IMR-90 (cell line): Measurements from ENCODE around the gene NHP2. TPM values are rescaled to one million over a fixed set of nuclear protein-coding genes. Genes with fewer than 3 reads are reported as not detected.

ENCODE experiments used
- ATAC-seq: fragments of 200-7000 bp; cut with Tn5 transposase; 2 replicates; pipeline ENCODE4 v1.9.1; 2020; ENCODE audit warnings: low read depth, mild to moderate bottlenecking, moderate library complexity
- BruUV-seq: library from RNA; stranded (reverse); fragments of 400-500 nt; replicated peaks from 2 replicates; lab custom pipeline; 2021; lab: Mats Ljungman, UMichigan
- CTCF ChIA-PET: fragments of 300-600 bp; formaldehyde crosslinking; extraction: SDS; loops from one replicate; lab custom pipeline; 2021; ENCODE audit warnings: antibody characterized with exemption; lab: Yijun Ruan, JAX
- POLR2A ChIA-PET: fragments of 300-600 bp; sonication (Branson Sonifier 250); formaldehyde crosslinking; loops from one replicate; lab custom pipeline; 2022; ENCODE audit warnings: antibody characterized with exemption; ENCODE audit not compliant: unreplicated experiment; lab: Charles Lee
- DNase-seq: peaks from one replicate; pipeline ENCODE4 v3.0.0; 2013
- H2AFZ ChIP-seq: replicated peaks from 2 replicates; pipeline ENCODE3; 2013; ENCODE audit warnings: low read length, mild to moderate bottlenecking; ENCODE audit not compliant: poor library complexity
- H2AK5ac ChIP-seq: 2 replicates; pipeline ENCODE4 v1.6.1; 2013; ENCODE audit warnings: low read depth, low read length, inconsistent platforms
- H2AK9ac ChIP-seq: replicated peaks from 2 replicates; pipeline ENCODE3; 2013; ENCODE audit warnings: mild to moderate bottlenecking, low read depth, low read length, moderate library complexity; ENCODE audit not compliant: poor library complexity
- H2BK120ac ChIP-seq: 2 replicates; pipeline ENCODE4 v1.6.1; 2013; ENCODE audit warnings: low read depth, low read length, inconsistent platforms
- H2BK15ac ChIP-seq: 3 replicates; pipeline ENCODE4 v1.6.1; 2013; ENCODE audit warnings: low read depth, low read length, inconsistent platforms
- H2BK20ac ChIP-seq: 2 replicates; pipeline ENCODE4 v1.6.1; 2013; ENCODE audit warnings: low read depth, mild to moderate bottlenecking, inconsistent platforms, low read length, moderate library complexity
- H2BK5ac ChIP-seq: 2 replicates; pipeline ENCODE4 v1.6.1; 2013; ENCODE audit warnings: mild to moderate bottlenecking, low read depth, low read length, inconsistent platforms; ENCODE audit not compliant: poor library complexity, severe bottlenecking
- H3K14ac ChIP-seq: replicated peaks from 2 replicates; pipeline ENCODE4 v1.6.1; 2013; ENCODE audit warnings: low read depth, low read length, inconsistent platforms
- H3K18ac ChIP-seq: 2 replicates; pipeline ENCODE4 v1.6.1; 2013; ENCODE audit warnings: low read depth, low read length, control low read depth
- H3K23ac ChIP-seq: 2 replicates; pipeline ENCODE4 v1.6.1; 2013; ENCODE audit warnings: low read depth, low read length, inconsistent platforms
- H3K27ac ChIP-seq: 2 replicates; pipeline ENCODE4 v1.5.1; 2013; ENCODE audit warnings: mild to moderate bottlenecking, control low read depth, low read length; ENCODE audit not compliant: insufficient read depth
- H3K27me3 ChIP-seq: 2 replicates; pipeline ENCODE4 v1.6.1; 2013; ENCODE audit warnings: low read length; ENCODE audit not compliant: control insufficient read depth, insufficient read depth
- H3K36me3 ChIP-seq: 2 replicates; pipeline ENCODE4 v1.6.1; 2013; ENCODE audit warnings: low read length, mixed read lengths; ENCODE audit not compliant: control insufficient read depth, insufficient read depth
- H3K4ac ChIP-seq: 2 replicates; pipeline ENCODE4 v1.6.1; 2013; ENCODE audit warnings: low read depth, low read length, inconsistent platforms
- H3K4me1 ChIP-seq: 2 replicates; pipeline ENCODE4 v1.6.1; 2013; ENCODE audit warnings: low read length, mixed read lengths; ENCODE audit not compliant: control insufficient read depth, insufficient read depth
- H3K4me2 ChIP-seq: 2 replicates; pipeline ENCODE4 v1.6.1; 2013; ENCODE audit warnings: low read depth, mild to moderate bottlenecking, control low read depth, low read length, moderate library complexity
- H3K4me3 ChIP-seq: 2 replicates; pipeline ENCODE4 v1.5.1; 2013; ENCODE audit warnings: low read depth, mild to moderate bottlenecking, control low read depth, low read length, moderate library complexity; ENCODE audit not compliant: insufficient read depth
- H3K56ac ChIP-seq: 2 replicates; pipeline ENCODE4 v1.6.1; 2013; ENCODE audit warnings: low read length, inconsistent platforms; ENCODE audit not compliant: insufficient read depth; ENCODE audit errors: extremely low read depth
- H3K79me1 ChIP-seq, 2 experiments: 2 replicates each; pipeline ENCODE4 v1.6.1; 2013; ENCODE audit warnings: low read length in 2 of 2, inconsistent platforms in 1 of 2, low read depth in 1 of 2
- H3K9ac ChIP-seq: 2 replicates; pipeline ENCODE4 v1.6.1; 2013; ENCODE audit warnings: low read depth, low read length, control low read depth
- H3K9me1 ChIP-seq: 2 replicates; pipeline ENCODE4 v1.6.1; 2013; ENCODE audit warnings: low read length, inconsistent platforms; ENCODE audit not compliant: insufficient read depth
- H3K9me3 ChIP-seq: 2 replicates; pipeline ENCODE4 v1.6.1; 2013; ENCODE audit warnings: low read length; ENCODE audit not compliant: control insufficient read depth, insufficient read depth
- H4K20me1 ChIP-seq: 2 replicates; pipeline ENCODE4 v1.6.1; 2013; ENCODE audit warnings: low read length, inconsistent platforms; ENCODE audit not compliant: insufficient read depth
- H4K5ac ChIP-seq: 2 replicates; pipeline ENCODE4 v1.6.1; 2013; ENCODE audit warnings: mild to moderate bottlenecking, low read depth, low read length, control low read depth
- H4K8ac ChIP-seq, 2 experiments: 2 replicates each; pipeline ENCODE4 v1.6.1; 2013; ENCODE audit warnings: low read depth in 2 of 2, low read length in 2 of 2, control low read depth in 1 of 2, inconsistent platforms in 1 of 2
- H4K91ac ChIP-seq: 2 replicates; pipeline ENCODE4 v1.6.1; 2013; ENCODE audit warnings: low read depth, low read length, inconsistent platforms; ENCODE audit not compliant: insufficient read depth
- BHLHE40 ChIP-seq: fragments of 150-350 bp; IDR thresholded peaks from 2 replicates; pipeline ENCODE4 v1.6.1; 2016; ENCODE audit warnings: mild to moderate bottlenecking, low read depth, low read length
- whole genome bisulfite sequencing, 2 experiments: methylation state at CpG; one replicate each; pipeline versions ENCODE4 v1.1.5 to v1.1.7; 2013; ENCODE audit warnings: missing lambda C conversion rate in 2 of 2; ENCODE audit not compliant: insufficient read length in 1 of 2; ENCODE audit errors: extremely low coverage in 2 of 2; 5-methylcytosine and 5-hydroxymethylcytosine counted together
- dilution Hi-C: fragments of 300-500 bp; cut with HindIII; formaldehyde crosslinking; loops from one replicate; pipeline ENCODE4 v1.14.3; 2018; ENCODE audit warnings: low sequenced_read_pairs; ENCODE audit not compliant: unreplicated experiment
- in situ Hi-C: fragments of 300-500 bp; cut with MboI; formaldehyde crosslinking; loops from 3 replicates; pipeline ENCODE4 v1.14.3; 2019; ENCODE audit warnings: low sequenced_read_pairs, inconsistent platforms, mixed read lengths
- intact Hi-C: fragments of 100-400 bp; cut with micrococcal nuclease; formaldehyde crosslinking; loops from 2 replicates; pipeline ENCODE4 v1.10.0; 2022
- polyA plus RNA-seq, 3 experiments: library from polyadenylated mRNA; depleted of rRNA; stranded (reverse); fragments of >200 nt; gene quantifications; 2 replicates each; pipeline ENCODE4 v1.2.3, GENCODE V29; 2012; ENCODE audit warnings: low replicate concordance in 1 of 3
- total RNA-seq: library from RNA; depleted of rRNA; stranded (reverse); fragments of >200 nt; gene quantifications from 2 replicates; pipeline ENCODE4 v1.2.3, GENCODE V29; 2012

The NHP2 gene
- total and polyA plus RNA-seq, 2 of the 4 experiments (the other 2 are of a cell fraction): 180 to 278 TPM

- Histone ChIP-seq H4K8ac (peak overlapping the region in 1 of 2 experiments; percentile 10; a peak in 1 of 4 replicates), H3K4ac (no peak overlapping the region), H4K20me1 (no peaks in the 10 kb centered on the region; the same call in 1 of the 2 replicates), H4K5ac (no peak overlapping the region), H3K36me3 (peaks cover 9% of the 10 kb centered on the region), H3K18ac (no peak overlapping the region), H2AK9ac (no peak overlapping the region), H3K4me2 (no peak overlapping the region), H3K14ac (no peak overlapping the region), H3K79me1 (peaks cover 17 to 28% of the 10 kb centered on the region in 2 experiments), H3K56ac (no peak overlapping the region), H2BK20ac (no peak overlapping the region), H3K4me1 (peaks cover 7% of the 10 kb centered on the region), H3K27me3 (peaks cover 5% of the 10 kb centered on the region), H2AFZ (peak overlapping the region; percentile 86), H3K9me1 (peaks cover 7% of the 10 kb centered on the region; the same call in 1 of the 2 replicates), H3K27ac (no peak overlapping the region), H3K23ac (no peak overlapping the region), H3K9me3 (no peaks in the 10 kb centered on the region), H3K9ac (no peak overlapping the region), H2AK5ac (no peak overlapping the region), H2BK15ac (no peak overlapping the region), H4K91ac (no peak overlapping the region), H2BK5ac (no peak overlapping the region), H2BK120ac (no peak overlapping the region), H3K4me3 (no peak overlapping the region)
- no peak for TF ChIP-seq BHLHE40
- BruUV-seq: no TSS peak
- dilution Hi-C loops: no loop called here
- CTCF ChIA-PET: no interaction called here
- DNase-seq (peak; percentile 16), ATAC-seq (no peak)
- in situ Hi-C loops: loop anchor here (10.0 to 25.0 kb wide), 2 partner anchors 218 to 550 kb away; partner anchors contain the start of gene B4GALT7
- WGBS, 2 experiments: 88% methylated on average over 3 of the region's 8 CpGs; no CpG with 5 or more reads in 1 of the 2 experiments
- intact Hi-C loops: no loop called here
- POLR2A ChIA-PET: interaction anchor here (0.6 kb wide), 1 partner anchor 1179 kb away, joined by 16 read pairs; no protein-coding TSS in a partner anchor
These were observed 1.4 kb upstream of the NHP2 start for GRCh38 chr5:178155065-178155464.
